ENCODE data around the gene NFATC1. TPM values are rescaled to one million over a fixed set of nuclear protein-coding genes. Genes with fewer than 3 reads are reported as not detected.

The NFATC1 gene
- polyA plus RNA-seq, 1 experiment: 0.73 TPM

DNA sequence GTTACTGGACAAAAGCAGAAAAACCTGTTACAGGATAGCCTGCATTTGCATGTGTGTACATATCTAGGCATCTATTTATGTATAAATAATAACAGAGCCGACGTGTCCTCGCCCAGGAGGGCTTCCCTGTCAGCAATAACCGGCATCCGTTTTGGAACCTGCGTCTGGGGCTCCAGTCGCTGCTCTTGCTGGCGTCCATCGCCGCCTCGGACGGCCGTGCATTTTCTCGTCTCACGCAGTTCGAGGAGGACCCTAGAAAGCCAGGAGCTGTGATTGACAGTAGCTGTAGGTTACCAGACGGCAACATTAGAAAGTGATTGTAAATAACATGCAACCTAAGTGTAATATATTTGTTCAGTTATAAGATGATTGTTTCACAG, 132.6 kb downstream of the NFATC1 start:
- peaks cover 28% of the 10 kb centered on the region for H3K27me3 ChIP-seq (ENCODE audit: control insufficient read depth, insufficient read depth, low read length)
- TF ChIP-seq, protein P1, sequence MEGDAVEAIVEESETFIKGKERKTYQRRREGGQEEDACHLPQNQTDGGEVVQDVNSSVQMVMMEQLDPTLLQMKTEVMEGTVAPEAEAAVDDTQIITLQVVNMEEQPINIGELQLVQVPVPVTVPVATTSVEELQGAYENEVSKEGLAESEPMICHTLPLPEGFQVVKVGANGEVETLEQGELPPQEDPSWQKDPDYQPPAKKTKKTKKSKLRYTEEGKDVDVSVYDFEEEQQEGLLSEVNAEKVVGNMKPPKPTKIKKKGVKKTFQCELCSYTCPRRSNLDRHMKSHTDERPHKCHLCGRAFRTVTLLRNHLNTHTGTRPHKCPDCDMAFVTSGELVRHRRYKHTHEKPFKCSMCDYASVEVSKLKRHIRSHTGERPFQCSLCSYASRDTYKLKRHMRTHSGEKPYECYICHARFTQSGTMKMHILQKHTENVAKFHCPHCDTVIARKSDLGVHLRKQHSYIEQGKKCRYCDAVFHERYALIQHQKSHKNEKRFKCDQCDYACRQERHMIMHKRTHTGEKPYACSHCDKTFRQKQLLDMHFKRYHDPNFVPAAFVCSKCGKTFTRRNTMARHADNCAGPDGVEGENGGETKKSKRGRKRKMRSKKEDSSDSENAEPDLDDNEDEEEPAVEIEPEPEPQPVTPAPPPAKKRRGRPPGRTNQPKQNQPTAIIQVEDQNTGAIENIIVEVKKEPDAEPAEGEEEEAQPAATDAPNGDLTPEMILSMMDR (IDR thresholded peaks at IDR 0.05; ENCODE audit: low read depth, low read length): no peak
- no peak overlapping the region for H3K4me3 ChIP-seq (ENCODE audit: low read depth, low read length)
- ChIA-PET CTCF (interaction anchor here (0.7 to 5.4 kb wide), 4 partner anchors 9 to 147 kb away, joined by 3 to 68 read pairs (median 3); no protein-coding TSS in a partner anchor), POLR2A (no interaction called here)
- no peak for DNase-seq (ENCODE audit: low read depth, low spot score)
- peaks cover 6% of the 10 kb centered on the region; the same call in 1 of the 2 replicates for H3K9me3 ChIP-seq (ENCODE audit: control insufficient read depth, insufficient read depth, low read length)
- H3K27ac ChIP-seq (ENCODE audit: low read depth, low read length): no peak overlapping the region

- TF ChIP-seq, protein P1 (IDR thresholded peaks at IDR 0.05; ENCODE audit: low read depth, low read length): peak; percentile 89
- Histone ChIP-seq H3K27ac (ENCODE audit: low read depth, low read length) (no peak overlapping the region), H3K27me3 (ENCODE audit: control insufficient read depth, insufficient read depth, low read length) (peaks cover 32% of the 10 kb centered on the region), H3K9me3 (ENCODE audit: control insufficient read depth, insufficient read depth, low read length) (peaks cover 6% of the 10 kb centered on the region; the same call in 1 of the 2 replicates), H3K4me3 (ENCODE audit: low read depth, low read length) (no peak overlapping the region)
- ChIA-PET CTCF (interaction anchor here (1.3 to 5.4 kb wide), 3 partner anchors 9 to 148 kb away, joined by 3 to 68 read pairs (median 3); no protein-coding TSS in a partner anchor), POLR2A (no interaction called here)
- peak; percentile 15 for DNase-seq (ENCODE audit: low read depth, low spot score)
Observed at GRCh38 chr18:79528846-79529245, 133.1 kb downstream of the NFATC1 start.

GRCh38 chr18:79529296-79529695, 133.6 kb downstream of the NFATC1 start:
- Histone ChIP-seq H3K27ac (ENCODE audit: low read depth, low read length) (no peak overlapping the region), H3K9me3 (ENCODE audit: control insufficient read depth, insufficient read depth, low read length) (peaks cover 4% of the 10 kb centered on the region; the same call in 1 of the 2 replicates), H3K4me3 (ENCODE audit: low read depth, low read length) (no peak overlapping the region), H3K27me3 (ENCODE audit: control insufficient read depth, insufficient read depth, low read length) (peaks cover 37% of the 10 kb centered on the region)
- no peak for DNase-seq (ENCODE audit: low read depth, low spot score)
- ChIA-PET POLR2A (no interaction called here), CTCF (interaction anchor here (1.2 to 5.4 kb wide), 3 partner anchors 23 to 148 kb away, joined by 3 to 68 read pairs (median 3); no protein-coding TSS in a partner anchor)
- TF ChIP-seq, protein P1 (IDR thresholded peaks at IDR 0.05; ENCODE audit: low read depth, low read length): no peak

- no peaks in the 10 kb centered on the region; the same call in 1 of the 2 replicates for H3K9me3 ChIP-seq (ENCODE audit: control insufficient read depth, insufficient read depth, low read length)
- TF ChIP-seq, protein P1 (IDR thresholded peaks at IDR 0.05; ENCODE audit: low read depth, low read length): no peak
- no peak overlapping the region for H3K4me3 ChIP-seq (ENCODE audit: low read depth, low read length)
- no peak for DNase-seq (ENCODE audit: low read depth, low spot score)
- peaks cover 42% of the 10 kb centered on the region for H3K27me3 ChIP-seq (ENCODE audit: control insufficient read depth, insufficient read depth, low read length)
- ChIA-PET POLR2A (no interaction called here), CTCF (interaction anchor here (1.2 to 5.4 kb wide), 4 partner anchors 23 to 149 kb away, joined by 3 to 68 read pairs (median 4); no protein-coding TSS in a partner anchor)
- no peak overlapping the region for H3K27ac ChIP-seq (ENCODE audit: low read depth, low read length)
Observed at GRCh38 chr18:79529991-79530390, 134.3 kb downstream of the NFATC1 start.

GRCh38 chr18:79530821-79531220, 135.1 kb downstream of the NFATC1 start:
- H3K27me3 ChIP-seq (ENCODE audit: control insufficient read depth, insufficient read depth, low read length): peaks cover 49% of the 10 kb centered on the region

More at GRCh38 chr18:79530821-79531220, 135.1 kb downstream of the NFATC1 start:
- Histone ChIP-seq H3K4me3 (ENCODE audit: low read depth, low read length) (no peak overlapping the region), H3K27ac (ENCODE audit: low read depth, low read length) (no peak overlapping the region), H3K9me3 (ENCODE audit: control insufficient read depth, insufficient read depth, low read length) (no peaks in the 10 kb centered on the region; the same call in 1 of the 2 replicates)
- ChIA-PET CTCF (interaction anchor here (1.4 to 5.4 kb wide), 2 partner anchors 145 to 150 kb away, joined by 5 to 68 read pairs; no protein-coding TSS in a partner anchor), POLR2A (no interaction called here)
- TF ChIP-seq, protein P1 (IDR thresholded peaks at IDR 0.05; ENCODE audit: low read depth, low read length): no peak
- DNase-seq (ENCODE audit: low read depth, low spot score): no peak
